Measurements from ENCODE around the gene LILRB3. TPM values are rescaled to one million over a fixed set of nuclear protein-coding genes. Genes with fewer than 3 reads are reported as not detected.

Gene LILRB3
- polyA plus RNA-seq, 1 donor (not counting 4 experiments of a cell fraction or from before 2014, with no cell fraction given) = not detected

- Histone ChIP-seq H3K9ac (ENCODE audit: control insufficient read depth, extremely low read depth, insufficient read depth, low read length) (no peak overlapping the region), H3K36me3 (ENCODE audit: control insufficient read depth in 2 of 2, extremely low read depth in 1 of 2, insufficient read depth in 2 of 2, low read length in 2 of 2) (no peaks in the 10 kb centered on the region), H3K27me3 (ENCODE audit: control insufficient read depth, extremely low read depth, insufficient read depth, low read length) (peaks cover 17% of the 10 kb centered on the region), H3K27ac (ENCODE audit: control insufficient read depth, insufficient read depth, low read length) (no peak overlapping the region), H3K9me1 (ENCODE audit: control insufficient read depth, extremely low read depth, insufficient read depth, low read length) (no peaks in the 10 kb centered on the region), H3K4me3 (ENCODE audit: control insufficient read depth in 2 of 3, extremely low read depth in 1 of 3, insufficient read depth in 2 of 3, low read depth in 1 of 3, low read length in 3 of 3) (no peak overlapping the region), H3K4me2 (ENCODE audit: control insufficient read depth, extremely low read depth, insufficient read depth, low read depth, low read length) (no peak overlapping the region), H4K20me1 (ENCODE audit: control insufficient read depth, extremely low read depth, insufficient read depth, low read length) (no peaks in the 10 kb centered on the region), H3K79me2 (ENCODE audit: control insufficient read depth, insufficient read depth, low read length) (no peaks in the 10 kb centered on the region), H3K9me3 (ENCODE audit: control insufficient read depth, low read depth, low read length) (no peaks in the 10 kb centered on the region), H2AFZ (ENCODE audit: control insufficient read depth, low read length) (no peak overlapping the region), H3K4me1 (ENCODE audit: control insufficient read depth, extremely low read depth, insufficient read depth, low read length) (no peaks in the 10 kb centered on the region)
- dilution Hi-C loops (cut with MboI; ENCODE audit: extremely low pct_ligation_motif_present, low sequenced_read_pairs) = no loop called here
- no peak for DNase-seq (ENCODE audit: low read depth, low spot score)
- TF ChIP-seq CTCF (optimal IDR thresholded peaks at IDR 0.05 in 1 of 3, IDR thresholded peaks at IDR 0.05 in 1 of 3, conservative IDR thresholded peaks at IDR 0.05 in 1 of 3; ENCODE audit: extremely low read depth in 1 of 3, insufficient read depth in 2 of 3, low read length in 3 of 3) (no peak), EZH2 (IDR thresholded peaks at IDR 0.05; ENCODE audit: low read length) (no peak)
- no peak for FAIRE-seq
These were observed 31.5 kb upstream of the LILRB3 start for GRCh38 chr19:54254195-54254906.

- Histone ChIP-seq H4K20me1 (ENCODE audit: control insufficient read depth, extremely low read depth, insufficient read depth, low read length) (no peaks in the 10 kb centered on the region), H3K36me3 (ENCODE audit: control insufficient read depth in 2 of 2, extremely low read depth in 1 of 2, insufficient read depth in 2 of 2, low read length in 2 of 2) (no peaks in the 10 kb centered on the region), H3K9me3 (ENCODE audit: control insufficient read depth, low read depth, low read length) (no peaks in the 10 kb centered on the region), H3K4me3 (ENCODE audit: control insufficient read depth in 2 of 3, extremely low read depth in 1 of 3, insufficient read depth in 2 of 3, low read depth in 1 of 3, low read length in 3 of 3) (no peak overlapping the region), H3K9me1 (ENCODE audit: control insufficient read depth, extremely low read depth, insufficient read depth, low read length) (no peaks in the 10 kb centered on the region), H3K79me2 (ENCODE audit: control insufficient read depth, insufficient read depth, low read length) (no peaks in the 10 kb centered on the region), H3K27me3 (ENCODE audit: control insufficient read depth, extremely low read depth, insufficient read depth, low read length) (peaks cover 17% of the 10 kb centered on the region), H3K4me2 (ENCODE audit: control insufficient read depth, extremely low read depth, insufficient read depth, low read depth, low read length) (no peak overlapping the region), H2AFZ (ENCODE audit: control insufficient read depth, low read length) (no peak overlapping the region), H3K9ac (ENCODE audit: control insufficient read depth, extremely low read depth, insufficient read depth, low read length) (no peak overlapping the region), H3K27ac (ENCODE audit: control insufficient read depth, insufficient read depth, low read length) (no peak overlapping the region), H3K4me1 (ENCODE audit: control insufficient read depth, extremely low read depth, insufficient read depth, low read length) (no peaks in the 10 kb centered on the region)
- no peak for FAIRE-seq
- dilution Hi-C loops (cut with MboI; ENCODE audit: extremely low pct_ligation_motif_present, low sequenced_read_pairs) = no loop called here
- no peak for DNase-seq (ENCODE audit: low read depth, low spot score)
- TF ChIP-seq CTCF (optimal IDR thresholded peaks at IDR 0.05 in 1 of 3, IDR thresholded peaks at IDR 0.05 in 1 of 3, conservative IDR thresholded peaks at IDR 0.05 in 1 of 3; ENCODE audit: extremely low read depth in 1 of 3, insufficient read depth in 2 of 3, low read length in 3 of 3) = no peak
- no peak for TF ChIP-seq EZH2 (IDR thresholded peaks at IDR 0.05; ENCODE audit: low read length)
These were observed 30.8 kb upstream of the LILRB3 start for GRCh38 chr19:54253331-54254194.
